ENCODE results near the gene ASPM. TPM values are rescaled to one million over a fixed set of nuclear protein-coding genes. Genes with fewer than 3 reads are reported as not detected.

Gene ASPM
- total RNA-seq = 9.4 and 27.5 TPM in 2 replicates

GRCh38 chr1:197146101-197147095, at the start of gene ASPM:
TSS of gene ASPM (minus strand) at chr1:197146669. CDS start at chr1:197146437, 232 bp downstream.

GRCh38 chr1:197066719-197067456, 79.6 kb downstream of the ASPM start, which contains the start of gene F13B:
TSS of gene F13B (minus strand) at chr1:197067260. CDS start at chr1:197067223, 37 bp downstream.

Other genes with a start within 250 kb of the ASPM start
- not detected in 2 replicates for gene CFHR2, start 202.9 kb downstream of the ASPM start, total RNA-seq
- gene CFHR5, start 169.1 kb downstream of the ASPM start, total RNA-seq = not detected in 2 replicates
- not detected in 2 replicates for gene F13B, start 79.4 kb downstream of the ASPM start, total RNA-seq
- gene ZBTB41, start 54.6 kb upstream of the ASPM start, total RNA-seq = 6.6 and 9.3 TPM in 2 replicates
- gene CRB1, start 121.6 kb upstream of the ASPM start, total RNA-seq = not detected in 2 replicates